ENCODE measurements around the gene DLG2. TPM values are rescaled to one million over a fixed set of nuclear protein-coding genes. Genes with fewer than 3 reads are reported as not detected.

DLG2 gene
- polyA plus RNA-seq, 3 donors, result 0.24 to 0.39 TPM; not detected in 1

- Histone ChIP-seq H3K9me3 (replicated peaks in 1 of 2; ENCODE audit: control insufficient read depth in 1 of 2, insufficient read depth in 1 of 2, low read length in 2 of 2) (peaks cover 8 to 9% of the 10 kb centered on the region in 2 donors), H3K4me1 (ENCODE audit: control insufficient read depth in 1 of 2, insufficient read depth in 2 of 2, low read length in 2 of 2) (no peaks in the 10 kb centered on the region), H2AFZ (ENCODE audit: insufficient read depth, low read depth, low read length, poor library complexity, severe bottlenecking) (no peak overlapping the region), H3K27me3 (ENCODE audit: control insufficient read depth in 2 of 2, insufficient read depth in 2 of 2, low read length in 2 of 2) (no peaks in the 10 kb centered on the region), H3K9ac (ENCODE audit: insufficient read depth, low read length, poor library complexity, severe bottlenecking) (no peak overlapping the region), H3K36me3 (replicated peaks in 1 of 2; ENCODE audit: control insufficient read depth in 1 of 2, insufficient read depth in 2 of 2, low read length in 2 of 2) (no peaks in the 10 kb centered on the region), H3K79me2 (ENCODE audit: insufficient read depth, low read length) (no peaks in the 10 kb centered on the region), H3K27ac (ENCODE audit: low read depth in 1 of 2, low read length in 2 of 2) (no peak overlapping the region), H3K4me2 (replicated peaks; ENCODE audit: extremely low read depth, low read length, poor library complexity, severe bottlenecking) (no peak overlapping the region), H3K4me3 (replicated peaks in 1 of 3; ENCODE audit: low read depth in 2 of 3, low read length in 3 of 3) (no peak overlapping the region), H4K20me1 (ENCODE audit: insufficient read depth, low read length) (no peaks in the 10 kb centered on the region)
- H3K27ac Mint-ChIP-seq, result no peak overlapping the region
- intact Hi-C loops (cut with micrococcal nuclease), result no loop called here
- no peak overlapping the region for H3K4me3 Mint-ChIP-seq
- H3K4me1 Mint-ChIP-seq, result no peaks in the 10 kb centered on the region
- no CpG with 5 or more reads among the region's 1 CpG for WGBS (ENCODE audit: insufficient coverage)
- peaks cover 0 to under 1% (median 0%) of the 10 kb centered on the region in 3 donors for H3K27me3 Mint-ChIP-seq (ENCODE audit: low read depth in 3 of 3)
- DNase-seq, result no peak
- H3K9me3 Mint-ChIP-seq, result peaks cover 4 to 15% (median 9%) of the 10 kb centered on the region in 7 donors
- H3K36me3 Mint-ChIP-seq, result no peaks in the 10 kb centered on the region
- no peak for TF ChIP-seq CTCF (IDR thresholded peaks at IDR 0.05)
Observed at GRCh38 chr11:84740050-84740449, 887.1 kb downstream of the DLG2 start.

GRCh38 chr11:84724256-84724655, 902.9 kb downstream of the DLG2 start:
- H3K9ac ChIP-seq (ENCODE audit: insufficient read depth, low read length, poor library complexity, severe bottlenecking), result no peak overlapping the region
- H4K20me1 ChIP-seq (ENCODE audit: insufficient read depth, low read length), result no peaks in the 10 kb centered on the region
- H3K4me2 ChIP-seq (replicated peaks; ENCODE audit: extremely low read depth, low read length, poor library complexity, severe bottlenecking), result no peak overlapping the region
- no peak overlapping the region for H3K4me3 ChIP-seq (replicated peaks in 1 of 3; ENCODE audit: low read depth in 2 of 3, low read length in 3 of 3)
- H3K4me1 ChIP-seq (ENCODE audit: control insufficient read depth in 1 of 2, insufficient read depth in 2 of 2, low read length in 2 of 2), result peaks cover 5 to 7% of the 10 kb centered on the region in 2 donors
- no peak overlapping the region for H3K27ac Mint-ChIP-seq
- H3K27me3 Mint-ChIP-seq (ENCODE audit: low read depth in 3 of 3), result peaks cover 15 to 27% (median 16%) of the 10 kb centered on the region in 3 donors
- no peaks in the 10 kb centered on the region for H3K36me3 ChIP-seq (replicated peaks in 1 of 2; ENCODE audit: control insufficient read depth in 1 of 2, insufficient read depth in 2 of 2, low read length in 2 of 2)
- H3K9me3 ChIP-seq (replicated peaks in 1 of 2; ENCODE audit: control insufficient read depth in 1 of 2, insufficient read depth in 1 of 2, low read length in 2 of 2), result no peaks in the 10 kb centered on the region
- H2AFZ ChIP-seq (ENCODE audit: insufficient read depth, low read depth, low read length, poor library complexity, severe bottlenecking), result no peak overlapping the region
- H3K79me2 ChIP-seq (ENCODE audit: insufficient read depth, low read length), result no peaks in the 10 kb centered on the region
- H3K27me3 ChIP-seq (ENCODE audit: control insufficient read depth in 2 of 2, insufficient read depth in 2 of 2, low read length in 2 of 2), result peaks cover 5 to 24% of the 10 kb centered on the region in 2 donors
- TF ChIP-seq CTCF (IDR thresholded peaks at IDR 0.05), result no peak
- no peak for DNase-seq
- no peak overlapping the region for H3K4me3 Mint-ChIP-seq
- intact Hi-C loops (cut with micrococcal nuclease), result no loop called here
- WGBS (ENCODE audit: insufficient coverage), result no CpG with 5 or more reads among the region's 1 CpG
- H3K27ac ChIP-seq (ENCODE audit: low read depth in 1 of 2, low read length in 2 of 2), result no peak overlapping the region
- peaks cover 0 to 2% (median 0%) of the 10 kb centered on the region in 7 donors for H3K9me3 Mint-ChIP-seq
- peaks cover 14% of the 10 kb centered on the region for H3K4me1 Mint-ChIP-seq
- no peaks in the 10 kb centered on the region for H3K36me3 Mint-ChIP-seq

Data from CD14-positive monocyte (primary cell).